Measurements from ENCODE around the gene PNMA8B.
A peak's percentile ranks its signal among the peaks of the same experiment; 100 is the strongest.

PNMA8B gene

GRCh38 chr19:46442808-46443450 lies 52.7 kb downstream of the PNMA8B start:
- DNase-seq (ENCODE audit: low read depth): peak; percentile 68
- H3K4me3 ChIP-seq (ENCODE audit: low read depth, low read length): no peak overlapping the region
- in situ Hi-C loops (cut with HindIII; ENCODE audit: low sequenced_read_pairs): no loop called here
- no peak for TF ChIP-seq CTCF (IDR thresholded peaks at IDR 0.05; ENCODE audit: low read depth, low read length, missing control alignments)

GRCh38 chr19:46441866-46442265 lies 53.8 kb downstream of the PNMA8B start:
- in situ Hi-C loops (cut with HindIII; ENCODE audit: low sequenced_read_pairs): no loop called here
- no peak for DNase-seq (ENCODE audit: low read depth)
- H3K4me3 ChIP-seq (ENCODE audit: low read depth, low read length): no peak overlapping the region
- no peak for TF ChIP-seq CTCF (IDR thresholded peaks at IDR 0.05; ENCODE audit: low read depth, low read length, missing control alignments)
